Measurements from ENCODE around the gene EPHA5.

Gene EPHA5

DNA sequence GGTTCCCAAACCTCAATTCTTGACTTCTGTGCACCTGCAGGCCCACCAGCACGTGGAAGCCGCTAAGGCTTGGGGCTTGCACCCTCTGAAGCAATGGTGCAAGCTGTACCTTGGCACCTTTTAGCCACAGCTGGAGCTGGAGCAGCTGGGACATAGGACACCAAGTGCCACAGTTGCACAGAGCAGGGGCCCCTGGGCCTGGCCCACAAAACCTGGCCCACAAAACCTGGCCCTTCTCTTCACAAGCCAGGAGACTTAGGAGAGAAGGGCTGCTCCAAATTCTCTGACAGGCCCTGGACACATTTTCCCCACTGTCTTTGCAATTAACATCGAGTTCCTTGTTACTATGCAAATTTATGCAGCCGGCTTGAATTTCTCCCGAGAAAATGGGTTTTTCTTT, 197.8 kb downstream of the EPHA5 start:
- no peak for DNase-seq

DNA sequence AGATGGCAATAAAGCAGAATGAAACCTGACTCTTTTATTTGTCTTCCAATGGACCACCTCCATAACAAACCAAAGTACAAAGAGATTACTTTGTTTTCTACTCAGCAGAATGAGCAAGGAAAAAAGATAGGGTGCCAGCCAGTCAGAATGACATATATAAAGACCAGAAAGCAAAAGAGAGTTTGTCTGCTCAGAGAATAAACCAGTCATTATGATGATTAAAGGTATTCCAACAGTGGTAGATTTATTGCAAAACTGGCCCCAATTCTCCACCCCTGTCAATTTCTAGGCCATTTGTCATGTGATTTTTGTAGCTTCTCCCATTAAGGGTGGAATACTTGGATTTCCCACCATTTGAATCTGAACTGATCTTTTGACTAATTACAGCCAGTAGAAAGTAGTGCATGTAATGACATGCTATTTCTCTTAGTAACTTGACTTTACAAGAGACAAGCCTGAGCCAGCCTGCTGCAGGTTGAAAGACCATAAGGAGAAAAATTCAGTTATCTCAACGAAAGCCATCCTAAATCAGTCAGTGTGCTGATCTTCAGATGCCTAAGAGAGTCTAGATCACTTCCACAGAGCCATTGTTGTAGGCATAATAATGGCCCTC, 203.1 kb downstream of the EPHA5 start:
- peak; percentile 0 for DNase-seq

DNA sequence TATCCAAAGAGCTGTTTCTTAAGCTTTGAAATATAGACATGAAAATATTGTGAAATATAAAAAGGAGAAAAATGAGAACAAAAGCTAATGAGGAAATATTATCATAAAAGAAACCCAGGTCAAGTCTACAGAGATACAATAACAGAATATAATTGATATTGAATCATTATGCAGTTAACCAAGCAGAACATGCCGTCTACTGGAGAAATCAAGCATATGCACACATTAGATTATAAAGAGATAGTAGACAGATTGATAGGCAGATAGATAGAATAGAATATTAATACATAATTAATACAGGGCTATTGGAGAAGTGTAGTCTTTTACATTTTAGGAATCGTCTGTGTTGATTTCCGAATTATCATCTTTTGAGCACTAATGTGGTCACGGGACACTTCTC, 208.5 kb downstream of the EPHA5 start:
- no peak for DNase-seq

DNA sequence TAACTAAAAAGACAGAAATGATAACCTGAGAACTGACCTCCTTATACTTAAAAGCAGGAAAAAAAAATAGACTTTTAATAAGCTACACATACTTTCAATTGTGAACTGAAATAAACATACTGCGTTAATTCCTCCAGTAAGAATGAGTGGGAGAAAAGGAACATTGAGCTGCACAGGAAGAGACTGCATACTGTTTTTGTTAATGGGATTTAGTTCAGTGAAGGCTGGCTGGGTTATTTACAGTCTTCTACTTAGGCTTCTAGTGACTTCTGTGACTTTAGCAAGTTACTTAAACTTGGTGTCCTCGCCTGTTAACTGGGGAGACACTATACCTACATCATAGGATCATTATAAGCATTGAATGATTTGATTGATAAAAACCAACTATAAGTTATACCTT, 213.3 kb downstream of the EPHA5 start:
- no peak for DNase-seq

DNA sequence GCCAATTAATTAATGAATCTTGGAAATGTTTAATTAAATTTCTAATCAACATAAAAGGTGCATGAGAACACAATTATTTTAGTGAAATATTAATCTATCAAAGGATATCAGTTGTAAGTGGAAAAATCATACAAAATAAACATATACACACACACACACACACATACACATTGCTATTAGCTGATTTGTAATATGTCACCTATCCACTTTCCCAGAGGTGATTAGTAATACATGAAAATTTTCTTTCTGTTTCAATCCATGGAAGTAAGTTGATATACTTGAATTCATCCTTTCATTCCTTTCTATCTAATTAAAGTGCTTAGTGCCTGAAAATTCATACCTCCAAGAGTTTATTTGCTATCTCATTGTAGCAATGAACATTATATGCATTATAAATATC, 213.7 kb downstream of the EPHA5 start:
- DNase-seq, result no peak

DNA sequence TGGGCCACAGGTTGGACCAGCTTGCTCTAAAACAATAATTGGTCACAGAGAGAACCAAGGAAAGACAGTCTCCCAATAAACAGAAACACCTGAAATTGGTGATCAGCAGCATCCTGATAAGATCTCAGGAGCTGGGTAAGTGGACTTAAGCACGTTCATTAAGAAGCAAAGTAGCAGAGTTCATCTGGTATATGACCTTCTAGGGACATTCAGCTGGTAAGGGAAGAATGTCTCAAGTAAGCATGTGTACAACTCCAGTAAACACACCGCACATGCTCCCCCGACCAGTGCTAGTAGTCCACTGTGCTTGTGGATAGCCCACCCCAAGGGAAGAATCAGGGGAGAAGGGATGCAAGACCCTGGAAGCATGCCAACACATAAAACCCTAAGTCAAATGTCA, 216.9 kb downstream of the EPHA5 start:
- DNase-seq, result no peak

DNA sequence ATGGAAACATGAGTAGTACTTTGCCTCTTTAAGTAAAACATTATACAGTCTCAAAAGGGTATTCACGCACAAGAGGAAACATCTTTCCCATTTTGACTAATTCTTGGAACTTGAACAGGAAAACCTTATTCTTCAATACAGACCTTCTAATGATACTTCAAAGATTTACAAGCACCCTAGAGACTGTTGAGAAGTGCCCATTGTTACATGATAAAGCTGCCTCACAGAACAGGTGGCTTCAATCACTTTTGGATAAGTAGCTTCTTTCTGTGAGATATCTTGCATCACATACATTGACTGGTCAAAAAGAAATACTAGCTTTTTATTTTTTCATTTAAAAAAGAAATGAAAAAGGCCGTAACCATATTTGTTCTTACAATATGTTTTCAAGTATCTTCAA, 219.4 kb downstream of the EPHA5 start:
- peak; percentile 2 for DNase-seq

DNA sequence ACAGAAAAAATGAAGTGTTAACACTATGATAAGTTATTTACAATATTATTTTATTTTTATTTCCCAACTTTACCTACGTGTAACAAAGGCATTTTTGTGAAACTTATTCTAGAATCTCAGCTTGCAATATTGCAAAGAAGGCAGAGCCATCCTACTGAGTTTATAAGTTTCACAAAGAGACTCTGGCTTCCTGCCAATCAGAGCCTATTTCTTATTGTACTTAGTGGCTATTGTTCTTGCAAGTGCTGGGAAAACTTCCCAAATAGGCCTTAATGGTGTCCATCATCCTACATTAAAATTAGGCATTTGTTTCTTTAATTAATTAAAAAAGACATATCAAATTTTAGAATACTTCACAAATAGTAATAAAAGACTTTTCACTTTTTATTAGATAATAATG, 233.2 kb downstream of the EPHA5 start:
- no peak for DNase-seq

DNA sequence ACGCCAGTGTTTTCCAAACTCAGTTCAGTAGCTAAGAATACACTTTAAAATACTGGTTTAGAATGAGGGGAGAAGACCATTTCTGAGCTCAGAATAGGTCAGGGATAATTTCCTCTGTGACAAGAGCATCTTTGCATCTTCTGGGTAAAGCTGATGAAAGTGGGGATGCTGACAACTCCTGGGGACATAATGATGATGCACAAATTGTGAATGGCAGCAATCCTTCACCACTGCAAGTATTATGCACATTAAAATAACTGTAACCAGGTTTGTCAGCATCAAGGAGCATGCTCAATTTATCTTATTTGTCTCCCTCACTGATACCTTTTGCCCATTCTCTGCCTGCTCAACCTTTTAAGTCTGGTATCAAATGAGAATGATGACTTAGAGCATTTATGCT, 248.2 kb downstream of the EPHA5 start:
- DNase-seq, result no peak

DNA sequence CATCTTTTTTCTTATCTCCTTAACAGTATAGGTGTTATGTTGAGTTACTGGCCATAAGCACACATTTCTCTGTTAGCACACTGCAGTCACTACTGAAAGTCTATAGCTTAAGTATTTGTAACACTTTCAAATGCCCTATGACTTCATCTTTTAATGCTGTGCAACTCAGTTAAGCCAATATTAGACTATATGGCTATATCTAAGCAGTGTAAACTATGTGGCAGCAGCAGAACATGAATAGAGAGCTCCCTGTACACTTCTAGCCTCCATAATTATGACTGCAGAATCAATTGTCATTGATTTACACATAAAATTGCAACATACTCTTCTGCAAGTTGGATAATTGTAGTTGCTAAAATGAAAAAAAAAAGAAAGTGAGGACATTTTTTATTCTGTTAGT, 250.3 kb downstream of the EPHA5 start:
- DNase-seq, result no peak

DNA sequence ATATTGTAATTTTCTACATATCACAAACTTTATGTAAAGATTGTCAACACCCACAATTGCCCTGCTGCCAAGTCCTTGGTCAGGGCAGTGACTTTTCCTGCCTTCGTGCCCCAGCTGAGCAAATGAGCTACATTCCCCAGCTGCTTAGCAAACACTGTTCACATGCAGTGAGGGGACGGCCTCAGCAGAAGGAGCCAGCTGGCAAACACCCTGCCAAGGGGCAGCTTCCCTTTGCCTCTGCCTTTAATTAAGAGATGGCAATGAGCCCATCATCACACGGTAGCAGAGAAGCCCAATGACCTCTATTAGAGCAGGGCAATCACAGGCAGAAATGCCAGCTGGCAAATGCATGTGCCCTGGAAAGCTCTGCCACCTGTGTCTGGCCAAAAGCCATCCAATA, 253.4 kb downstream of the EPHA5 start:
- DNase-seq, result peak; percentile 83

DNA sequence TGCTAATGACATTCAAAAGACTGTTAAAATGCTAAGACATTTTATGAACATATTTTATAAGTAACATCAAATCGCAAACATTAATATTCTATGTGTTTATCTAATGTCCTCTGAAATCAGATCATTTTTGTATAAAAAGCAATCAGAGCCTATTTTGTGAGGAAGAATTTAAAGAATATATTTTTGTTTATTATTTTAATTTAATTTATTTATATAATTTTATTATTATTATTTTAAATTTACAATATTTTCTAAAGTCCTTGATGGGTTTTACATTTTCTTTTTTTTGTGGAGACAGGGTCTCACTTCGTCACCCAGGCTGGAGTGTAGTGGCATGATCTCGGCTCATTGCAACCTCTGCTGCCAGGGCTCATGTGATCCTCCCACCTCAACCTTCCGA, 262.8 kb downstream of the EPHA5 start:
- DNase-seq, result no peak

DNA sequence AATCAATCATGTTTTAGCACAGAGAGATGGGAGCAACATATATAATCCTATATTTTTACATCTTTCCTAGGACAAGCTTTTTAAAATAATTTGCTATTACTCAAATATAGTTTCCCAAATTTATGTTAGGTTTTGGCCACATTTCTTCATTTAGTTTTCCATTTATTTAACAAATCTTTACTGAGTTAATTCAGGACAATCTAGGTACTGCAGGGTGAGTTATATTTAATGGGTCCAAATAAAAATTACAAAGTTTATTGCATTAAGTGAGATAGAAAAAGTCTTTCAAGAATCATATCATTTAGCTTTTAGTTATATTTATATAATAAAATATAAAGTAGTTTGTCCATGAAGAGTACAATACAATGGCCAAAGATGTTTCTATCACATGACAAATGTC, 269.2 kb downstream of the EPHA5 start:
- no peak for DNase-seq

DNA sequence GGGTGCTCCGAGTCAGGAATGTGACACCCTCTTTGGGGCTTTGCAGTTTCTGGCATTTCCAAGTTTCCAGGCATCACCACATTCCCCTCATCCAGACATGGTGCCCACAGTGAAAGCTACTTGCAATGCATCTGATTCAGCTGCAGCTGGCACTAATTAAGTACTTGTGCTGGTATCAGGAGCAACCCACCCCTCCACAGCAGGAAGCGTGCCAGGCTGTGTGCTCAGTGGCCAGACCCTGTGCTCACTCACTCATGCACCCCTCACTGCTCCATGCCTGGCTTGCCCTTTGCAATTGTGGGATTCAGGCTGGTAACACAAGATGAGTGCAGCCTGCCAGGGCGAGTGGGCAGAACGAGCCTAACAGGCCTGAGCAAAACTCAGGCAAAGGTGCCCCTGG, 271.2 kb downstream of the EPHA5 start:
- DNase-seq, result no peak

DNA sequence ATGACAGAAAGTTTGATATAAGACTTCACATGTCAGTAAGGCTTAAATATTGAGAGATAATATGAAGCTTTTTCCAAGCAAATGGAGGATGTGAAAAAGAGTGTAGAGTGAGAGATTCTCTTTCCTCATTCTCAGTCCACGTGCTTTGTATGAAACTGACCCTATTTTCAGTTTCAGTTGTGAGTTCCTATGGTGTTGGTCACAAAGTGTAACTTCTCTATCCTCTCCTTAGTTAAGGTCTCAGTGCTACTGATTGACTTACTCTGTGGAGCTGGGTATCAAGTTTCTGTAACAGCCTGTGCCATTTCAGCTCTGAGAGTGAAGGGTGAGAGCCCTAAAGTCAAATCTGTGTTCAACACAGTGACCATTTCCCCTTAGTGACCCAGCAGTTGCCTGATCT, 277.2 kb downstream of the EPHA5 start:
- DNase-seq, result no peak

DNA sequence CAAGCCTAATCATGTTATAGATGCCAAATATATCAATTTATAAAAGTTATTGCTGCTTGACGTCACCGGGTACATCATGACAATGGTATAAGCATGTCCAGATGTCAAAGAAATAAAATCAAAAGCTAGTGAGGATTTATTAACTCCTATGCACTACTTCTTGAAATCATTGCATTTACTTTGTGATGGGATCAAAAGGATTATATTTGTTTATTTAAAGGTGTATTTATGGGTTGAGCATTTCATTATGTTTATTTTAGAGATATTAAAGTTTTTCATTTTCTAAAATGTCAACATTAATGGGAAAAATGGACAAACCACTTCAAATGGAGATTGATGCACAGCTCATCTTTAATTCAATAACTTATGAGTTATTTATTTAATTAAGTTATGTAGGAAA, 277.8 kb downstream of the EPHA5 start:
- DNase-seq, result no peak

DNA sequence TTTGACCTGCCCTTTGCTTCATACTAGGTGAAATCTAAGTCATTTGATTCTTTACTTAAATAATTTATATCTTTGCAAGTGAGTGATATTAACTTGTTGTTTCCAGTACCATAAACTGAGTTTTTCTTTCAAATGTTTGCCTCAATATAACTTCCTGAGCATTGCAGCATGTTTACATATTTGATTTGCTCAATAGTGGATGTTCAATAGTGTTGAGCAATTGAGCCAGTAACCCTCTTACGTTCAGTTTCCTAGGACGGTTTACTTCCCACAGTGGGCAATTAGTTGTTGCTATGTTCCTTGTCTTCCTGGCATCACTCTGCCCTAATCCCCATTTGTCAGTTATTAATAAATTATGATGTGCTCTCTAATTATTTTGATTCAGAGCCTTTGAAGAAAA, 278.5 kb downstream of the EPHA5 start:
- no peak for DNase-seq

DNA sequence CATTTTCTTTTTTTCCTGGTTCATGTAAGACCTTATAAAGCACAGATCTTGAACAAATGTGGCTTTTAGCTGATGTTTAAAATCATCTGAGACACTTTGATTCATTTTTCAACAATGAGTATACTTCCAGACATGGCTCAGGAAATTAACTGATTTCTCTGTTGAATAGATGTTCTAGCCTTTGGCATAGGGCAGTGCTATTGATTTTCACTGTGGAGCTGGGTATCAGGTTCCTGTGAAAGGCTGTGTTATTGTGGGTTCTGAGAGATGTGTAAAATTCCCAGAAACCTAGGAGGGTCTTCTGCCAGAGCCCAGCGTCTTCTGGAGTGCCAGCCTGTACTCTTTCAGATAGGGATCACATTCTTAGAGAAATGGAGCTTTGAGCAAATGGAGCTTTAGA, 278.9 kb downstream of the EPHA5 start:
- DNase-seq, result no peak

DNA sequence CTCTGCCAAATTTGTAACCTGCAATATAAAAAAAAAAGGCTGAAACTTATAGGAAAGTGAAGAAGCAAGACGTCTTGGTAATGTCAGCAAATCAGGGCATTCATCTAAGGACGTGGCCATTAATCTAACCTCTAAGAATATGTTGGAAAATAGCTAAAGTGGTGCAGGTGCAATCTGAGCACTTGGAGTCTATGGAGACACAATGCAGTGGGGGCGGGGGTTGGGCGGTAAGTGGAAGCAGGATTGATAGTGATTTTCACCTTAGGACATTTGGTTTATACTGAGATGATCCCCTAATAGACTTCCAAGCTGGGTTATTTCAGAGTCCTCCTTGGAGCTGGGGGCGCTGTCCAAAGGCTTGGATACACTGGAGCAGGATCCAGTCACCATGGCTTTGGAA, 283.4 kb downstream of the EPHA5 start:
- no peak for DNase-seq

DNA sequence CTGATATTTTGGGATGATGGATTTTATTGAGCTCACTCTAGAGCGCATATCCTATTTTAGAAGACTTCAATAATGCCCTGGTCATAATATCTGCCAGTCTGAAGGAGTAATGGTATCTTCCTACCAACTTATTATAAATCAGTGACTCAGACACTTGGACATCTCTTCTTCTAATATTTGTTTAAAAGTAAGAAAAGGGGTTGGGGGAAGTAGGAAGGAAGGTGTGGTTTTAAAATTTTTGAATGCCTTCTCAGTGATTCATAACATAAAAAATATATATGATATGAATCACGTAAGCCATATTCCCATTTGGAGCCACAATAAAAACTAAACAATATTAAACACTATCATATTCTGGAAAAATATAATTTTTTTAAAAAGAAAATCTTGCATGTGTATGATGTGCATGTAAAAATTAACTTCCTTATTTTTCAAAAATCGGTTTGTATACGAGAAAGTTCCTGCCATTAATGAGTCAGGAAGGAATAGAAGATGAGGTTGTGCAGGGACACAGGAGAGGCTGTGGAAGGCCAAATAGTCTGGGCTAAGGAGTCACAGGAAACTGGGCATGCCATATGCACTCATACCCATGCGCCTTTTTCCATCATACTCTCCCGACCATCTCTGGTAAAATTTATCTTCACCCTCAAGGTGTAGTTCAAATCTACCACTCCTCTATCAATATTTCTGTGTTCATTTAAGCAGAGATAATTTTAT, 286.5 kb downstream of the EPHA5 start:
- no peak for DNase-seq

DNA sequence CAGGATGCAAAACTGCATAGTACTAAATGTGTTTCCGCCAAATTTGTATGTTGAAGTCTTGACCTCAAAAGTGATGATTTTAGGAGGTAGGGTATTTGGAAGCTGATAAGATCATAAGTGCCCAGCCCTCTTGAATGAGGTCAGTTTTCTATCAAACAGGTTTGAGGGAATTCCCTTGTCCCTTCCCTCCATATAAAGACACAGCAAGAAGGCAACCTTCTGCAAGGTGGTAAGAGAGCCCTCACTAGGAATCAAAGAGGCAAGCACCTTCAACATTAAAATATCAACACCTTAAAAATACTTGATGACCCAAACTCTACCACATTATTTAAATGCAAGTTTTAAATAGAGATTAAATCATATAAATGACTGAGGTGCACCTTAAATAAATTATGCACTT, 288.6 kb downstream of the EPHA5 start:
- DNase-seq, result no peak

DNA sequence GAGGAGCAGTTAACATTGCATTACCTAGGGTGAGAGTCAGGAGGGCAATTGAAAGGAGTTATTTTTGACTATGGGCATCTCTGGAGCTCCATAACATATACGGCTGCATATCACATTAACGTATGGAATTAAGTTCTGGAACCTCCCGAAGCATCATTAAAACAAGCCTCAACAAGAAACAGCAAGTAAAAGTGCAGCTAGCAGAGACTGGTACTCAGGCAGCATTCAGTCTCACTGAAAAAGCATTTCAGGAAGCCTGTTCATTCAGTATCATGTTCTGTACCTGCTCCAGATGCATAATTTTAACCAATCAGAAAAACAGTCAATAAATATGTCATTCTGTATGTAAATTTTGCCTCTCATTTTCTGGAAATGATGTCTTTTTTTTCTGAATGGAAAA, 299.6 kb downstream of the EPHA5 start:
- no peak for DNase-seq

DNA sequence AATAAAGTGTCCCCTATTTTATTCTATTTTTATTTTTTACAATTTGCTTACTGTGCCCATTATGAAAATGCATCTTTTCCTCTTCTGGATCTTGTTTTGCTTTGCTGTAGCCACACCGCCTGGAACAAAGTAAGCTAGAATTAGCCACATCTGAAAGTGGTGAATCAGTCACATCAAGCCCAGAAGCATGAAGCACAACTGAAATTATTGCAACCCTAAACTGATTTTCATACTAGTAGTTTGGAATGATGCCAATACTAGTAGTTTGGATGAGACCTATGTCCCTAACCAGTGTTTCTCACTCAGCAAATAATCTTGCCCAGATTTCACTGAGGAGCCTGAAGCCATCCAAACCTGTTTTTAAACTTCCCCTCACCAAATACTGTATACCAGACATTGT, 303.0 kb downstream of the EPHA5 start:
- DNase-seq, result no peak

DNA sequence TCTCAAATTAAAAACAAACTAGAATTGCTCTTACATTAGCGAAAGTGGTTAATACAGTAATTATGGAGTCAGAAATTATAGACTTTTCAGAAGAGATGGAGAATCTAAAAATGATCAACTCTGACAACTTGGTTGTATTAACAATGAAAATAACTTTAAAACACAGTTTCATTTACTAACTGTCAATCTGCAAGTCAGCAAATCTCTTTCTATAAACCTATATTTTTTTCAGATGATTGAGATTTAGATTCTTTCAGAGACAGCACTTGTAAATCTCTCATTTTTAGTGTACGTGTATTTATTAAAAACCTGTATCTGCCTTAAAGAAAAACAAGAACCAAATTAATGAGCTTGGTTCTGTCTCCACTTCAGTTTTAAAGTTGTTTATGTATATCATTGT, 311.4 kb downstream of the EPHA5 start:
- DNase-seq, result no peak

DNA sequence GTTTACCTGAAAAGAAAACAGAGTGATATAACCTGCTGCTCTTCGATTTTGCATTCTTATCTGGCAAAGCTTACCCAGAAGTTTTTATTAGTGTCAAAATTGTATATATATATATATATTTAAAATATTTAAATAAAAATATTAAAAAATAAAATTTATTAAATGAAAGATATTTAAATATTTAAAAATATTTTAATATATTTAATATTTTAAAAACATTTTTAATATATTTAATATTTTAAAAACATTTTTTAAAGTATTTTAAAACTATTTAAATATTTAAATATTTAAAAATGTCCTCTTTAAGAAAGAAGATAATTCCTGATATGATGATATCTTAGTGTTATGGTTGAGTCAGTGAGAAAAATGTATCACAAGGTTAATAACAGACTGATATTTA, 317.2 kb downstream of the EPHA5 start:
- DNase-seq, result no peak

Data from NCI-H2171 treated with DMSO at 0.1 percent for 48 hours (cell line).